ENCODE data around the gene FSHR. TPM values are rescaled to one million over a fixed set of nuclear protein-coding genes. Genes with fewer than 3 reads are reported as not detected.

The FSHR gene
- total RNA-seq, 1 donor from 2014 or later, result not detected

- Mint-ChIP-seq H3K27me3 (ENCODE audit: low read depth) (no peaks in the 10 kb centered on the region), H3K9me3 (no peaks in the 10 kb centered on the region), H3K36me3 (ENCODE audit: low read depth) (no peaks in the 10 kb centered on the region), H3K4me3 (ENCODE audit: low read depth) (no peak overlapping the region), H3K27ac (no peak overlapping the region), H3K4me1 (ENCODE audit: low read depth) (no peaks in the 10 kb centered on the region)
- no peak for DNase-seq (ENCODE audit: low spot score)
- intact Hi-C loops (cut with micrococcal nuclease), result no loop called here
These were observed 212.9 kb downstream of the FSHR start for GRCh38 chr2:48941456-48941855.

- Mint-ChIP-seq H3K36me3 (ENCODE audit: low read depth) (no peaks in the 10 kb centered on the region), H3K4me3 (ENCODE audit: low read depth) (no peak overlapping the region), H3K27ac (no peak overlapping the region), H3K27me3 (ENCODE audit: low read depth) (no peaks in the 10 kb centered on the region), H3K9me3 (no peaks in the 10 kb centered on the region), H3K4me1 (ENCODE audit: low read depth) (no peaks in the 10 kb centered on the region)
- DNase-seq (ENCODE audit: low spot score), result no peak
- intact Hi-C loops (cut with micrococcal nuclease), result no loop called here
These were observed 213.7 kb downstream of the FSHR start for GRCh38 chr2:48940606-48941005.

GRCh38 chr2:48939232-48939631, 215.1 kb downstream of the FSHR start:
- Mint-ChIP-seq H3K9me3 (no peaks in the 10 kb centered on the region), H3K4me3 (ENCODE audit: low read depth) (no peak overlapping the region), H3K27me3 (ENCODE audit: low read depth) (no peaks in the 10 kb centered on the region), H3K4me1 (ENCODE audit: low read depth) (no peaks in the 10 kb centered on the region), H3K27ac (no peak overlapping the region), H3K36me3 (ENCODE audit: low read depth) (no peaks in the 10 kb centered on the region)
- intact Hi-C loops (cut with micrococcal nuclease), result no loop called here
- DNase-seq (ENCODE audit: low spot score), result no peak

- H3K4me3 Mint-ChIP-seq (ENCODE audit: low read depth), result no peak overlapping the region
- H3K27me3 Mint-ChIP-seq (ENCODE audit: low read depth), result no peaks in the 10 kb centered on the region
- intact Hi-C loops (cut with micrococcal nuclease), result no loop called here
- no peaks in the 10 kb centered on the region for H3K36me3 Mint-ChIP-seq (ENCODE audit: low read depth)
- no peaks in the 10 kb centered on the region for H3K4me1 Mint-ChIP-seq (ENCODE audit: low read depth)
- H3K27ac Mint-ChIP-seq, result no peak overlapping the region
- no peaks in the 10 kb centered on the region for H3K9me3 Mint-ChIP-seq
- DNase-seq (ENCODE audit: low spot score), result no peak
These were observed 216.1 kb downstream of the FSHR start for GRCh38 chr2:48938231-48938630.

GRCh38 chr2:48934807-48935206, 219.5 kb downstream of the FSHR start:
- no peaks in the 10 kb centered on the region for H3K27me3 Mint-ChIP-seq (ENCODE audit: low read depth)
- no peak overlapping the region for H3K4me3 Mint-ChIP-seq (ENCODE audit: low read depth)
- no peaks in the 10 kb centered on the region for H3K4me1 Mint-ChIP-seq (ENCODE audit: low read depth)
- H3K27ac Mint-ChIP-seq, result no peak overlapping the region
- DNase-seq (ENCODE audit: low spot score), result no peak
- no peaks in the 10 kb centered on the region for H3K9me3 Mint-ChIP-seq
- no peaks in the 10 kb centered on the region for H3K36me3 Mint-ChIP-seq (ENCODE audit: low read depth)
- intact Hi-C loops (cut with micrococcal nuclease), result no loop called here

- H3K4me3 Mint-ChIP-seq (ENCODE audit: low read depth), result no peak overlapping the region
- no peak overlapping the region for H3K27ac Mint-ChIP-seq
- no peaks in the 10 kb centered on the region for H3K36me3 Mint-ChIP-seq (ENCODE audit: low read depth)
- intact Hi-C loops (cut with micrococcal nuclease), result no loop called here
- no peak for DNase-seq (ENCODE audit: low spot score)
- H3K4me1 Mint-ChIP-seq (ENCODE audit: low read depth), result no peaks in the 10 kb centered on the region
- H3K27me3 Mint-ChIP-seq (ENCODE audit: low read depth), result no peaks in the 10 kb centered on the region
- H3K9me3 Mint-ChIP-seq, result no peaks in the 10 kb centered on the region
These were observed 220.4 kb downstream of the FSHR start for GRCh38 chr2:48933828-48934497.

- no peaks in the 10 kb centered on the region for H3K36me3 Mint-ChIP-seq (ENCODE audit: low read depth)
- no peaks in the 10 kb centered on the region for H3K27me3 Mint-ChIP-seq (ENCODE audit: low read depth)
- no peak overlapping the region for H3K4me3 Mint-ChIP-seq (ENCODE audit: low read depth)
- intact Hi-C loops (cut with micrococcal nuclease), result no loop called here
- no peaks in the 10 kb centered on the region for H3K4me1 Mint-ChIP-seq (ENCODE audit: low read depth)
- H3K27ac Mint-ChIP-seq, result no peak overlapping the region
- no peak for DNase-seq (ENCODE audit: low spot score)
- H3K9me3 Mint-ChIP-seq, result no peaks in the 10 kb centered on the region
These were observed 221.6 kb downstream of the FSHR start for GRCh38 chr2:48932667-48933066.

- no peak for DNase-seq (ENCODE audit: low spot score)
- no peak overlapping the region for H3K4me3 Mint-ChIP-seq (ENCODE audit: low read depth)
- H3K36me3 Mint-ChIP-seq (ENCODE audit: low read depth), result no peaks in the 10 kb centered on the region
- H3K4me1 Mint-ChIP-seq (ENCODE audit: low read depth), result no peaks in the 10 kb centered on the region
- H3K9me3 Mint-ChIP-seq, result no peaks in the 10 kb centered on the region
- no peaks in the 10 kb centered on the region for H3K27me3 Mint-ChIP-seq (ENCODE audit: low read depth)
- intact Hi-C loops (cut with micrococcal nuclease), result no loop called here
- H3K27ac Mint-ChIP-seq, result no peak overlapping the region
These were observed 224.6 kb downstream of the FSHR start for GRCh38 chr2:48929571-48930301.

GRCh38 chr2:48927355-48927754, 227.0 kb downstream of the FSHR start:
- Mint-ChIP-seq H3K4me1 (ENCODE audit: low read depth) (no peaks in the 10 kb centered on the region), H3K27ac (no peak overlapping the region), H3K36me3 (ENCODE audit: low read depth) (no peaks in the 10 kb centered on the region), H3K4me3 (ENCODE audit: low read depth) (no peak overlapping the region), H3K9me3 (no peaks in the 10 kb centered on the region), H3K27me3 (ENCODE audit: low read depth) (no peaks in the 10 kb centered on the region)
- no peak for DNase-seq (ENCODE audit: low spot score)
- intact Hi-C loops (cut with micrococcal nuclease), result no loop called here

GRCh38 chr2:48915884-48916283, 238.4 kb downstream of the FSHR start:
- Mint-ChIP-seq H3K27me3 (ENCODE audit: low read depth) (no peaks in the 10 kb centered on the region), H3K9me3 (peaks cover 5% of the 10 kb centered on the region), H3K4me3 (ENCODE audit: low read depth) (no peak overlapping the region), H3K4me1 (ENCODE audit: low read depth) (no peaks in the 10 kb centered on the region), H3K36me3 (ENCODE audit: low read depth) (no peaks in the 10 kb centered on the region), H3K27ac (no peak overlapping the region)
- DNase-seq (ENCODE audit: low spot score), result no peak
- intact Hi-C loops (cut with micrococcal nuclease), result no loop called here

- H3K4me1 Mint-ChIP-seq (ENCODE audit: low read depth), result no peaks in the 10 kb centered on the region
- intact Hi-C loops (cut with micrococcal nuclease), result no loop called here
- no peaks in the 10 kb centered on the region for H3K36me3 Mint-ChIP-seq (ENCODE audit: low read depth)
- H3K4me3 Mint-ChIP-seq (ENCODE audit: low read depth), result no peak overlapping the region
- H3K27ac Mint-ChIP-seq, result no peak overlapping the region
- no peak for DNase-seq (ENCODE audit: low spot score)
- peaks cover 2% of the 10 kb centered on the region for H3K9me3 Mint-ChIP-seq
- no peaks in the 10 kb centered on the region for H3K27me3 Mint-ChIP-seq (ENCODE audit: low read depth)
These were observed 239.1 kb downstream of the FSHR start for GRCh38 chr2:48915227-48915626.

- Mint-ChIP-seq H3K4me1 (ENCODE audit: low read depth) (no peaks in the 10 kb centered on the region), H3K27me3 (ENCODE audit: low read depth) (no peaks in the 10 kb centered on the region), H3K27ac (no peak overlapping the region), H3K4me3 (ENCODE audit: low read depth) (no peak overlapping the region), H3K36me3 (ENCODE audit: low read depth) (no peaks in the 10 kb centered on the region), H3K9me3 (no peaks in the 10 kb centered on the region)
- DNase-seq (ENCODE audit: low spot score), result no peak
- intact Hi-C loops (cut with micrococcal nuclease), result no loop called here
These were observed 239.7 kb downstream of the FSHR start for GRCh38 chr2:48914477-48915089.

Measured in activated T-helper 2 cell treated with anti-CD3 and anti-CD28 coated beads, Interferon-gamma antibody, Interleukin-2, Interleukin-4, amounts not matched to agents 10 μg/mL and 5 μg/mL and 100 μg/mL, durations not matched to agents 14 hours and 24 hours and 36 hours (primary cell).